K562 (cell line): ENCODE measurements around the gene CFAP73. TPM values are rescaled to one million over a fixed set of nuclear protein-coding genes. Genes with fewer than 3 reads are reported as not detected.
A peak's percentile ranks its signal among the peaks of the same experiment; 100 is the strongest.

ENCODE experiments used
- C11orf30 ChIP-seq: fragments of 450-650 bp; IDR thresholded peaks from 2 replicates; pipeline ENCODE4 v1.6.1; 2016; ENCODE audit warnings: low read depth, mild to moderate bottlenecking
- FOXO4 ChIP-seq: fragments of 450-650 bp; formaldehyde crosslinking; IDR thresholded peaks from 2 replicates; pipeline ENCODE4 v1.4.0; 2020; ENCODE audit warnings: mild to moderate bottlenecking, moderate library complexity
- IRF2 ChIP-seq: sonication (generic); formaldehyde crosslinking; IDR thresholded peaks from 2 replicates; pipeline ENCODE4 v1.8.1; 2022; ENCODE audit warnings: mild to moderate bottlenecking, missing genetic modification reagents
- KAT7 ChIP-seq: sonication (generic); formaldehyde crosslinking; IDR thresholded peaks from 2 replicates; pipeline ENCODE4 v1.8.0; 2022; ENCODE audit warnings: missing genetic modification reagents, mild to moderate bottlenecking, borderline replicate concordance
- KLF16 ChIP-seq: IDR thresholded peaks from 2 replicates; pipeline ENCODE4 v1.6.1; 2016; ENCODE audit warnings: antibody characterized with exemption
- RAD51 ChIP-seq: fragments of 450-650 bp; IDR thresholded peaks from 2 replicates; pipeline ENCODE4 v1.7.1; 2016; ENCODE audit warnings: low read depth, mild to moderate bottlenecking, borderline replicate concordance
- SAFB2 ChIP-seq: fragments of 200-400 bp; formaldehyde crosslinking; IDR thresholded peaks from 2 replicates; pipeline ENCODE4 v1.6.1; 2018; ENCODE audit warnings: borderline replicate concordance, low read length, low read depth, moderate library complexity; ENCODE audit not compliant: severe bottlenecking
- SETDB1 ChIP-seq: IDR thresholded peaks from one replicate; pipeline ENCODE4 v1.6.1; 2012; ENCODE audit warnings: low read length, control low read depth, inconsistent platforms
- SPI1 ChIP-seq: IDR thresholded peaks from 2 replicates; pipeline ENCODE4 v1.6.1; 2011; ENCODE audit warnings: low read depth, low read length, control low read depth, borderline replicate concordance
- TEAD1 ChIP-seq, 2 experiments: fragments of 450-650 bp in 1 of 2; sonication (generic) in 1 of 2; formaldehyde crosslinking; IDR thresholded peaks; 2 replicates each; pipeline versions ENCODE4 v1.4.0 to v1.8.0; 2020 to 2022; ENCODE audit warnings: mild to moderate bottlenecking in 2 of 2, missing genetic modification reagents in 1 of 2
- TEAD2 ChIP-seq: fragments of 450-650 bp; IDR thresholded peaks from 2 replicates; pipeline ENCODE4 v1.6.1; 2016; ENCODE audit warnings: missing genetic modification characterization, control low read depth, missing compliant biosample characterization
- TRIM24 ChIP-seq, 2 experiments: fragments of 450-650 bp; IDR thresholded peaks; 2 replicates each; pipeline ENCODE4 v1.6.1; 2016
- VEZF1 ChIP-seq: fragments of 200-800 bp; sonication (Bioruptor generic); IDR thresholded peaks from 2 replicates; pipeline ENCODE4 v1.6.1; 2017; ENCODE audit warnings: missing genetic modification characterization, missing compliant biosample characterization
- ZBED1 ChIP-seq: IDR thresholded peaks from 2 replicates; pipeline ENCODE4 v1.6.1; 2014
- ZFX ChIP-seq: sonication (generic); formaldehyde crosslinking; IDR thresholded peaks from 2 replicates; pipeline ENCODE4 v1.8.0; 2022; ENCODE audit warnings: mild to moderate bottlenecking, missing genetic modification reagents, moderate library complexity
- ZMIZ1 ChIP-seq, 2 experiments: fragments of 150-350 bp in 1 of 2; IDR thresholded peaks; 2 replicates each; pipeline ENCODE4 v1.6.1; 2012 to 2016; ENCODE audit warnings: low read depth in 2 of 2, low read length in 2 of 2, mild to moderate bottlenecking in 1 of 2, moderate library complexity in 1 of 2
- ZNF449 ChIP-seq: fragments of 250-450 bp; sonication (Bioruptor Pico); IDR thresholded peaks from 2 replicates; pipeline ENCODE4 v1.8.0; 2022; ENCODE audit warnings: moderate library complexity, mild to moderate bottlenecking, inconsistent platforms
- polyA plus RNA-seq, 8 experiments: library from polyadenylated mRNA; depleted of rRNA in 4 of 8; stranded (reverse) in 5 of 8; unstranded in 3 of 8; fragments of >200 nt; fragmentation: Nextera tagmentation in 2 of 8; fragmentation: Illumina TruSeq in 1 of 8; extraction: Ambion mirVana in 2 of 8; extraction: Trizol in 1 of 8; gene quantifications; 2 replicates each; pipeline versions ENCODE4 v1.2.1 to v1.2.3, GENCODE V29; 2011 to 2014; ENCODE audit warnings: inconsistent platforms in 1 of 8, missing spikeins in 1 of 8
- total RNA-seq, 7 experiments: library from RNA; depleted of rRNA in 6 of 7; stranded (reverse); fragments of >200 nt in 6 of 7; fragmentation: Illumina TruSeq in 2 of 7; extraction: Trizol in 2 of 7; gene quantifications; 2 replicates each; pipeline versions ENCODE4 v1.2.1 to v1.2.3, GENCODE V29; 2011 to 2021; ENCODE audit warnings: low replicate concordance in 1 of 7

Gene CFAP73
- total and polyA plus RNA-seq, 9 of the 15 experiments (the other 6 are each of a cell fraction or from before 2014, with no cell fraction given) = not detected

GRCh38 chr12:113185180-113186032, 35.9 kb downstream of the CFAP73 start, which contains the start of the genes DDX54 and RITA1 (continued):
- TF ChIP-seq KAT7 (CRISPR knock-in tag) (peak; percentile 93), SPI1 (no peak), VEZF1 (CRISPR knock-in tag) (peak; percentile 64), ZMIZ1 (IDR thresholded peaks at IDR 0.05; ENCODE audit: low read depth in 2 of 2, low read length in 2 of 2) (0 out of 4 replicates have a peak, but pooled peaks of 1 of the 2 experiments have one; percentile 13), RAD51 (peak; percentile 98), KLF16 (peak; percentile 4; the same call in 1 of the 2 replicates), C11orf30 (peak; percentile 55; the same call in 1 of the 2 replicates), TEAD1 (CRISPR knock-in tag; IDR thresholded peaks at IDR 0.05) (peak in 1 of 2 experiments; percentile 89; a peak in 2 of 4 replicates), TEAD2 (tag) (no peak), TRIM24 (IDR thresholded peaks at IDR 0.05) (no peak), FOXO4 (CRISPR knock-in tag) (no peak), ZNF449 (CRISPR knock-in tag) (no peak), ZFX (peak; percentile 99), SAFB2 (no peak), IRF2 (CRISPR knock-in tag) (no peak), SETDB1 (no peak), ZBED1 (no peak)
